ENCODE data around the gene BPIFB3.
"Not testable (repeated sequence)": the region's sequence is repeated elsewhere in the genome, so short reads cannot be mapped to it uniquely, and the experiment has no call there.

Gene BPIFB3

GRCh38 chr20:33028875-33029274 is 24.8 kb upstream of the BPIFB3 start:
- DNase-seq, result no peak

- no peak for DNase-seq
These were observed 23.6 kb upstream of the BPIFB3 start for GRCh38 chr20:33030076-33030475.

GRCh38 chr20:33030569-33030968 is 23.1 kb upstream of the BPIFB3 start:
- no peak for DNase-seq

- no peak for DNase-seq
These were observed 22.2 kb upstream of the BPIFB3 start, which contains the start of gene BPIFB6 for GRCh38 chr20:33031531-33031930. Gene BPIFB6, plus strand, starts transcription at chr20:33031648. Its CDS starts 0 bp downstream, at chr20:33031648.

GRCh38 chr20:33032555-33032954 is 21.1 kb upstream of the BPIFB3 start:
- DNase-seq, result no peak

GRCh38 chr20:33033381-33033780 is 20.3 kb upstream of the BPIFB3 start:
- DNase-seq, result no peak

GRCh38 chr20:33034115-33034514 is 19.6 kb upstream of the BPIFB3 start:
- DNase-seq, result no peak

- no peak for DNase-seq
These were observed 18.7 kb upstream of the BPIFB3 start for GRCh38 chr20:33034901-33035492.

- DNase-seq, result no peak
These were observed 16.2 kb upstream of the BPIFB3 start for GRCh38 chr20:33037456-33037855.

- DNase-seq, result no peak
These were observed 15.5 kb upstream of the BPIFB3 start for GRCh38 chr20:33038243-33038642.

GRCh38 chr20:33042430-33042829 is 11.3 kb upstream of the BPIFB3 start:
- DNase-seq, result no peak

GRCh38 chr20:33042983-33043730 is 10.5 kb upstream of the BPIFB3 start:
- DNase-seq, result no peak

- no peak for DNase-seq
These were observed 9.9 kb upstream of the BPIFB3 start for GRCh38 chr20:33043731-33044181.

GRCh38 chr20:33045129-33045721 is 8.5 kb upstream of the BPIFB3 start:
- DNase-seq, result not testable (repeated sequence)

GRCh38 chr20:33046412-33046811 is 7.3 kb upstream of the BPIFB3 start:
- no peak for DNase-seq

- DNase-seq, result no peak
These were observed 2.4 kb upstream of the BPIFB3 start for GRCh38 chr20:33051333-33051732.

- DNase-seq, result no peak
These were observed 678 bp downstream of the BPIFB3 start for GRCh38 chr20:33054381-33054780.

GRCh38 chr20:33054791-33055190 is 1.1 kb downstream of the BPIFB3 start:
- no peak for DNase-seq

GRCh38 chr20:33059136-33059535 is 5.4 kb downstream of the BPIFB3 start:
- no peak for DNase-seq

- DNase-seq, result no peak
These were observed 6.2 kb downstream of the BPIFB3 start for GRCh38 chr20:33059741-33060390.

GRCh38 chr20:33061658-33062028 is 7.9 kb downstream of the BPIFB3 start:
- no peak for DNase-seq

GRCh38 chr20:33062105-33062824 is 8.6 kb downstream of the BPIFB3 start:
- no peak for DNase-seq

GRCh38 chr20:33062825-33063149 is 9.1 kb downstream of the BPIFB3 start:
- DNase-seq, result no peak

All from NCI-H510A treated with DMSO at 0.1 percent for 48 hours (cell line).